Measurements from ENCODE around the gene TAC1.

Gene TAC1

DNA sequence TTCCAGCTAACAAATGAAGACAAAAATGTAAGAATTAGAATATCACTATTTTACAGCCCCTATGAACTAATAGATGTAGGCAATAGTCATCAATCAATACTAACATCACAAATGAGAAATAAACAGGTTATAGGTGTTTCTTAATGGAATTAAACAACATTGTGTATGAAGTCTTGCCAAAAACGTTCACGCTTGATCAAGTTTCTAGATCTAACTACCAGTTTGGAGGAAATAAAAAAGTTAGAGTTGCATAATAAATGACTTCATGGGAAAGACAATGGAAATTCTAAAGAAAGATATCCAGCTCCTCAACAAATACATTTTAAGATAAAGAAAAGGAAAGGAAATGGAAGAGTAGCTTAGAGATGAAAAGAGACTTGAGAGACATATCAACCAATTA, 19.7 kb downstream of the TAC1 start (continued):
- TF ChIP-seq, protein P1, sequence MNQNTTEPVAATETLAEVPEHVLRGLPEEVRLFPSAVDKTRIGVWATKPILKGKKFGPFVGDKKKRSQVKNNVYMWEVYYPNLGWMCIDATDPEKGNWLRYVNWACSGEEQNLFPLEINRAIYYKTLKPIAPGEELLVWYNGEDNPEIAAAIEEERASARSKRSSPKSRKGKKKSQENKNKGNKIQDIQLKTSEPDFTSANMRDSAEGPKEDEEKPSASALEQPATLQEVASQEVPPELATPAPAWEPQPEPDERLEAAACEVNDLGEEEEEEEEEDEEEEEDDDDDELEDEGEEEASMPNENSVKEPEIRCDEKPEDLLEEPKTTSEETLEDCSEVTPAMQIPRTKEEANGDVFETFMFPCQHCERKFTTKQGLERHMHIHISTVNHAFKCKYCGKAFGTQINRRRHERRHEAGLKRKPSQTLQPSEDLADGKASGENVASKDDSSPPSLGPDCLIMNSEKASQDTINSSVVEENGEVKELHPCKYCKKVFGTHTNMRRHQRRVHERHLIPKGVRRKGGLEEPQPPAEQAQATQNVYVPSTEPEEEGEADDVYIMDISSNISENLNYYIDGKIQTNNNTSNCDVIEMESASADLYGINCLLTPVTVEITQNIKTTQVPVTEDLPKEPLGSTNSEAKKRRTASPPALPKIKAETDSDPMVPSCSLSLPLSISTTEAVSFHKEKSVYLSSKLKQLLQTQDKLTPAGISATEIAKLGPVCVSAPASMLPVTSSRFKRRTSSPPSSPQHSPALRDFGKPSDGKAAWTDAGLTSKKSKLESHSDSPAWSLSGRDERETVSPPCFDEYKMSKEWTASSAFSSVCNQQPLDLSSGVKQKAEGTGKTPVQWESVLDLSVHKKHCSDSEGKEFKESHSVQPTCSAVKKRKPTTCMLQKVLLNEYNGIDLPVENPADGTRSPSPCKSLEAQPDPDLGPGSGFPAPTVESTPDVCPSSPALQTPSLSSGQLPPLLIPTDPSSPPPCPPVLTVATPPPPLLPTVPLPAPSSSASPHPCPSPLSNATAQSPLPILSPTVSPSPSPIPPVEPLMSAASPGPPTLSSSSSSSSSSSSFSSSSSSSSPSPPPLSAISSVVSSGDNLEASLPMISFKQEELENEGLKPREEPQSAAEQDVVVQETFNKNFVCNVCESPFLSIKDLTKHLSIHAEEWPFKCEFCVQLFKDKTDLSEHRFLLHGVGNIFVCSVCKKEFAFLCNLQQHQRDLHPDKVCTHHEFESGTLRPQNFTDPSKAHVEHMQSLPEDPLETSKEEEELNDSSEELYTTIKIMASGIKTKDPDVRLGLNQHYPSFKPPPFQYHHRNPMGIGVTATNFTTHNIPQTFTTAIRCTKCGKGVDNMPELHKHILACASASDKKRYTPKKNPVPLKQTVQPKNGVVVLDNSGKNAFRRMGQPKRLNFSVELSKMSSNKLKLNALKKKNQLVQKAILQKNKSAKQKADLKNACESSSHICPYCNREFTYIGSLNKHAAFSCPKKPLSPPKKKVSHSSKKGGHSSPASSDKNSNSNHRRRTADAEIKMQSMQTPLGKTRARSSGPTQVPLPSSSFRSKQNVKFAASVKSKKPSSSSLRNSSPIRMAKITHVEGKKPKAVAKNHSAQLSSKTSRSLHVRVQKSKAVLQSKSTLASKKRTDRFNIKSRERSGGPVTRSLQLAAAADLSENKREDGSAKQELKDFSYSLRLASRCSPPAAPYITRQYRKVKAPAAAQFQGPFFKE (tag by site-specific recombination; IDR thresholded peaks at IDR 0.05; ENCODE audit: borderline replicate concordance) = no peak
- TF ChIP-seq ZNF544 (tag by site-specific recombination; IDR thresholded peaks at IDR 0.05) (no peak), ZNF133 (tag by site-specific recombination; IDR thresholded peaks at IDR 0.05) (no peak), MEIS1 (CRISPR knock-in tag; IDR thresholded peaks at IDR 0.05; ENCODE audit: borderline replicate concordance) (no peak), GLI4 (tag by site-specific recombination; IDR thresholded peaks at IDR 0.05) (no peak), ZNF239 (tag by site-specific recombination; IDR thresholded peaks at IDR 0.05) (no peak), SCRT1 (tag by site-specific recombination; IDR thresholded peaks at IDR 0.05; ENCODE audit: borderline replicate concordance) (no peak), ZNF37A (tag by site-specific recombination; IDR thresholded peaks at IDR 0.05) (no peak)

DNA sequence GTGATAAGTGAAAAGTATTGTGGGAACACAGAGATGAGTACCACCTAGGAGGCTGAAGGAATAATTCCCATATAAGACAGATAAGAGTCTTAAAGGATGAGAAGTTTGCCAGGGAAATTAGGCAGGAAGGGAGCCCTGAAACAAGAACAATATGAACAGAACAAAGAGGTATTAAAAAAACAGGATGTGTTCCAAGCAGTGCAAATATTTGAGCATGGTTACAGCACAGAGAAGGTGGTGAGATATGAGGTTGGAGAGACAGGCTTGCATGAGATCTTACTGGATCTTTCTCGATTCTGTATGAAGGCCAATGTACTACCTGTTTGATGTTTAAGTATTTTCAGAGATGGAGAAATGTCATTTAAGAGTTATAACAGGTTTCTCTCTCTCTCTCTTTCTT, 20.3 kb downstream of the TAC1 start:
- H3K4me3 ChIP-seq (ENCODE audit: low read depth, low read length) = no peak overlapping the region
- no peak overlapping the region for H3K27ac ChIP-seq (ENCODE audit: extremely low read depth, low read depth, low read length)
- no peaks in the 10 kb centered on the region for H3K36me3 ChIP-seq (ENCODE audit: control insufficient read depth in 2 of 2, insufficient read depth in 1 of 2, low read length in 2 of 2)
- no peaks in the 10 kb centered on the region for H3K4me1 ChIP-seq (ENCODE audit: control insufficient read depth, insufficient read depth, low read length)
- POLR2A ChIA-PET = no interaction called here
- no peak for TF ChIP-seq ZNF561 (tag by site-specific recombination; IDR thresholded peaks at IDR 0.05; ENCODE audit: borderline replicate concordance)
- H3K9me3 ChIP-seq (ENCODE audit: control insufficient read depth, insufficient read depth, low read depth, low read length) = no peaks in the 10 kb centered on the region
- CTCF ChIA-PET = no interaction called here

DNA sequence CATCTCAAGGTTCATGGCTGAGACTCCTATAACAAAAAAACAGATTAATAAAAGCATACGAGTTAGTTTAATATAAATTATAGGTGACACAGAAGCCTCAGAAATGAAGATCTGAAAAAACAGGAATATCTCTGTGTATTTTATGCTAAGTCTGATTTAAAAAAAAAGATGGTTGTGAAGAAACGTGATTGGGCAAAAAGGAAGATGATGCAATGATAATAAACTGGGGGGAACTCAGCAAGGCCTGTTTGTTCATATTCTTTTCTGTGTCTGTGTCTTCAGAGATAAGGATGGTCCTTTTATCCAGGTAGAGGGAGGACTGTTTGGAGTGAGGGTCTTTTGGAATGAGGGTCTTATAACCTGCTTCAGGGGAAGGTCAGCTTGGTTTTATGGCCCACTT, 25.9 kb downstream of the TAC1 start:
- no peaks in the 10 kb centered on the region for H3K4me1 ChIP-seq (ENCODE audit: control insufficient read depth, insufficient read depth, low read length)
- ChIA-PET POLR2A (no interaction called here), CTCF (interaction anchor here (1.2 kb wide), 1 partner anchor 27 kb away, joined by 3 read pairs; no protein-coding TSS in a partner anchor)
- no peaks in the 10 kb centered on the region for H3K9me3 ChIP-seq (ENCODE audit: control insufficient read depth, insufficient read depth, low read depth, low read length)
- H3K4me3 ChIP-seq (ENCODE audit: low read depth, low read length) = no peak overlapping the region
- no peak overlapping the region for H3K27ac ChIP-seq (ENCODE audit: extremely low read depth, low read depth, low read length)
- no peaks in the 10 kb centered on the region for H3K36me3 ChIP-seq (ENCODE audit: control insufficient read depth in 2 of 2, insufficient read depth in 1 of 2, low read length in 2 of 2)
- TF ChIP-seq, protein P2, sequence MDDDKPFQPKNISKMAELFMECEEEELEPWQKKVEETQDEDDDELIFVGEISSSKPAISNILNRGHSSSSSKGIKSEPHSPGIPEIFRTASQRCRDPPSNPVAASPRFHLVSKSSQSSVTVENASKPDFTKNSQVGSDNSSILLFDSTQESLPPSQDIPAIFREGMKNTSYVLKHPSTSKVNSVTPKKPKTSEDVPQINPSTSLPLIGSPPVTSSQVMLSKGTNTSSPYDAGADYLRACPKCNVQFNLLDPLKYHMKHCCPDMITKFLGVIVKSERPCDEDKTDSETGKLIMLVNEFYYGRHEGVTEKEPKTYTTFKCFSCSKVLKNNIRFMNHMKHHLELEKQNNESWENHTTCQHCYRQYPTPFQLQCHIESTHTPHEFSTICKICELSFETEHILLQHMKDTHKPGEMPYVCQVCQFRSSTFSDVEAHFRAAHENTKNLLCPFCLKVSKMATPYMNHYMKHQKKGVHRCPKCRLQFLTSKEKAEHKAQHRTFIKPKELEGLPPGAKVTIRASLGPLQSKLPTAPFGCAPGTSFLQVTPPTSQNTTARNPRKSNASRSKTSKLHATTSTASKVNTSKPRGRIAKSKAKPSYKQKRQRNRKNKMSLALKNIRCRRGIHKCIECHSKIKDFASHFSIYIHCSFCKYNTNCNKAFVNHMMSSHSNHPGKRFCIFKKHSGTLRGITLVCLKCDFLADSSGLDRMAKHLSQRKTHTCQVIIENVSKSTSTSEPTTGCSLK (tag by site-specific recombination; IDR thresholded peaks at IDR 0.05) = no peak
- TF ChIP-seq, protein P3, sequence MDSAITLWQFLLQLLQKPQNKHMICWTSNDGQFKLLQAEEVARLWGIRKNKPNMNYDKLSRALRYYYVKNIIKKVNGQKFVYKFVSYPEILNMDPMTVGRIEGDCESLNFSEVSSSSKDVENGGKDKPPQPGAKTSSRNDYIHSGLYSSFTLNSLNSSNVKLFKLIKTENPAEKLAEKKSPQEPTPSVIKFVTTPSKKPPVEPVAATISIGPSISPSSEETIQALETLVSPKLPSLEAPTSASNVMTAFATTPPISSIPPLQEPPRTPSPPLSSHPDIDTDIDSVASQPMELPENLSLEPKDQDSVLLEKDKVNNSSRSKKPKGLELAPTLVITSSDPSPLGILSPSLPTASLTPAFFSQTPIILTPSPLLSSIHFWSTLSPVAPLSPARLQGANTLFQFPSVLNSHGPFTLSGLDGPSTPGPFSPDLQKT (IDR thresholded peaks at IDR 0.05; ENCODE audit: borderline replicate concordance, low read depth, low read length) = no peak
- no peak for TF ChIP-seq ZNF549 (tag by site-specific recombination; IDR thresholded peaks at IDR 0.05)
- TF ChIP-seq, protein P4, sequence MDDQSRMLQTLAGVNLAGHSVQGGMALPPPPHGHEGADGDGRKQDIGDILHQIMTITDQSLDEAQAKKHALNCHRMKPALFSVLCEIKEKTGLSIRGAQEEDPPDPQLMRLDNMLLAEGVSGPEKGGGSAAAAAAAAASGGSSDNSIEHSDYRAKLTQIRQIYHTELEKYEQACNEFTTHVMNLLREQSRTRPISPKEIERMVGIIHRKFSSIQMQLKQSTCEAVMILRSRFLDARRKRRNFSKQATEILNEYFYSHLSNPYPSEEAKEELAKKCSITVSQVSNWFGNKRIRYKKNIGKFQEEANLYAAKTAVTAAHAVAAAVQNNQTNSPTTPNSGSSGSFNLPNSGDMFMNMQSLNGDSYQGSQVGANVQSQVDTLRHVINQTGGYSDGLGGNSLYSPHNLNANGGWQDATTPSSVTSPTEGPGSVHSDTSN (CRISPR knock-in tag; IDR thresholded peaks at IDR 0.05) = no peak
- no peak for TF ChIP-seq ZNF600 (tag by site-specific recombination; IDR thresholded peaks at IDR 0.05)

Measured in HEK293 (cell line).